GM10248 (cell line): ENCODE measurements around the gene NCL.
"Not testable (repeated sequence)": the region's sequence is repeated elsewhere in the genome, so short reads cannot be mapped to it uniquely, and the experiment has no call there.

Source experiments
- CTCF ChIA-PET: fragments of 300-600 bp; sonication (Branson Sonifier 250); formaldehyde crosslinking; extraction: SDS; loops from one replicate; lab custom pipeline; 2021; ENCODE audit warnings: antibody characterized with exemption; lab: Yijun Ruan, JAX
- POLR2A ChIA-PET: fragments of 350-650 bp; sonication (Branson Sonifier 250); formaldehyde crosslinking; extraction: SDS; loops from one replicate; lab custom pipeline; 2020; ENCODE audit warnings: antibody characterized with exemption; lab: Yijun Ruan, JAX
- DNase-seq: peaks from one replicate; pipeline ENCODE4 v3.0.0; 2012; ENCODE audit errors: extremely low spot score
- CTCF ChIP-seq: IDR thresholded peaks from 2 replicates; pipeline ENCODE4 v1.5.1; 2012; ENCODE audit warnings: mild to moderate bottlenecking, low read depth; ENCODE audit errors: extremely low read depth, missing control alignments, control extremely low read depth

The NCL gene

GRCh38 chr2:231462729-231463465 is 1.4 kb downstream of the NCL start:
- no peak for DNase-seq
- ChIA-PET POLR2A (interaction anchor here (0.5 to 5.8 kb wide), 3 partner anchors 10 to 142 kb away, joined by 3 to 120 read pairs (median 3); no protein-coding TSS in a partner anchor), CTCF (interaction anchor here (0.7 to 2.3 kb wide), 8 partner anchors 10 to 359 kb away, joined by 3 to 23 read pairs (median 3); no protein-coding TSS in a partner anchor)
- TF ChIP-seq CTCF: no peak

DNA sequence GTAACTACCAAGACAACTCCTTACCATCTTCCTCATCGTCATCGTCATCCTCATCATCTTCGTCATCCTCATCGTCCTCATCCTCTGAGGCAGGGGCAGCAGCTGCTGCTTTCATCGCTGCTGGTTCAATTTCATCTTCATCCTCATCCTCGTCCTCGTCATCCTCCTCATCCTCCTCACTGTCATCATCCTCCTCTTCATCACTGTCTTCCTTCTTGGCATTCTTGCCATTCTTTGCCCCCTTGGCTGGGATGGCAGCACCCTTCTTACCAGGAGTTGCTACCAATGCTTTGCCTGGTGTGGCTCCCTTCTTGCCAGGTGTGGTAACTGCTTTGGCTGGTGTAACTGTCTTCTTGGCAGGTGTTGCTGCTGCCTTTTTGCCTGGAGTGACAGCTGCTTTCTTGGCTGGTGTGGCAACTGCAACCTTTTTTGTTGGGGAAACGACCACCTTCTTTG is 2.7 kb downstream of the NCL start:
- TF ChIP-seq CTCF: no peak
- ChIA-PET POLR2A (interaction anchor here (0.6 to 5.8 kb wide), 2 partner anchors 9 to 21 kb away, joined by 3 to 120 read pairs; no protein-coding TSS in a partner anchor), CTCF (interaction anchor here (1.0 to 1.7 kb wide), 3 partner anchors 9 to 357 kb away, joined by 3 to 7 read pairs (median 3); no protein-coding TSS in a partner anchor)
- no peak for DNase-seq

GRCh38 chr2:231460841-231461240 is 3.4 kb downstream of the NCL start:
- ChIA-PET CTCF (interaction anchor here (0.8 to 1.0 kb wide), 3 partner anchors 8 to 21 kb away, joined by 3 read pairs; no protein-coding TSS in a partner anchor), POLR2A (interaction anchor here (0.6 to 5.8 kb wide), 2 partner anchors 8 to 22 kb away, joined by 3 to 120 read pairs; no protein-coding TSS in a partner anchor)
- DNase-seq: not testable (repeated sequence)

DNA sequence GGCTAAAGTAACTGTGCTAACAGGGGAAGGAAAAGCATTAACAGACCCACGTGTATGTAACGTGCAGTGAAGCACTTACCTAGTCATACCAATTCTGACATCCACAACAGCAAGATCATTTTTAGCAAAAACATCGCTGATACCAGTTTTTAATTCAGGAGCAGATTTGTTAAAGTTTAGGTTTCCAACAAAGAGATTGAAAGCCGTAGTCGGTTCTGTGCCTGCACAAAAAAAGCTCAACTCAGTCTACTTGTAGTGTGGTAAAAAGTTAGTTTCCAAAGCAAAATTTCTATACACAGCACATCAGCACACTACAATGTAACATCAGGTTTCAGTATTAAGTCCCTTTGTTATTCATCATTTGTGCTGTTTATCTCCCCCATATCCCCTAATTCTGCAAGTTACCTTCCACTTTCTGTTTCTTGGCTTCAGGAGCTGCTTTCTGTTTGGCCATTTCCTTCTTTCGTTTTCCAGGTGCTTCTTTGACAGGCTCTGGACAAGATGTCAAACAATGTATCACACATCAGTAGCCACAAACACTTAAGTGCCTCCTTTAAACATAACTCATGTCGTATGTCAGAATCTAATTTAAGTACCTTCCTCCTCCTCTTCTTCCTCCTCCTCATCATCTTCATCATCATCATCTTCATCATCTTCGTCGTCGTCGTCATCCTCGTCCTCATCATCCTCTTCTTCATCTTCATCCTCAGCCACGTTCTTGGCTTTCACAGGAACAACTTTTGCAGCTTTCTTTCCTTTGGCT is 4.0 kb downstream of the NCL start:
- POLR2A ChIA-PET: interaction anchor here (5.8 kb wide), 1 partner anchor 8 kb away, joined by 120 read pairs; no protein-coding TSS in a partner anchor
- TF ChIP-seq CTCF: no peak
- CTCF ChIA-PET: interaction anchor here (0.8 to 1.0 kb wide), 2 partner anchors 9 to 22 kb away, joined by 3 read pairs; no protein-coding TSS in a partner anchor
- no peak for DNase-seq

DNA sequence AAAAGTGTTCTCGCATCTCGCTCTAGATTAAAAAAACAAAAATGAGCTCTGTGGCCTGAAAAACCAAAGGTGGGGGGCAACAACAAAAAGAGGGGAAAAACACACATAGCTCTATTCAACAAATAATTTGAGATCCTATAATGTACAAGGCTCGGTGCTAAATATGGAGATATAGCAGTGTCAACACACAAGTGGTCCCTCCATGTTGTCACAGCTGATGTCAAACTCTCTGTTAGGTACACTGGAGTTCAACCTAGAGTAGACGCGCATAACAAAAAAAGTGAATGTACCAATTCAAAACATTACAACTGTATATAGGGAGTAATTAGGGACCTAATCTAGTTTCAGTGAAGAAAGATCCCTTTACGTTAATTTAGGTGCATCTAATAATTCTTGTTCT is 5.9 kb downstream of the NCL start:
- no peak for TF ChIP-seq CTCF
- DNase-seq: no peak
- ChIA-PET POLR2A (interaction anchor here (0.8 to 1.3 kb wide), 5 partner anchors 8 to 96 kb away, joined by 3 to 6 read pairs (median 3); no protein-coding TSS in a partner anchor), CTCF (interaction anchor here (1.6 to 1.9 kb wide), 2 partner anchors 32 to 47 kb away, joined by 4 to 5 read pairs; no protein-coding TSS in a partner anchor)

- TF ChIP-seq CTCF: no peak
- CTCF ChIA-PET: interaction anchor here (1.6 to 1.9 kb wide), 2 partner anchors 33 to 45 kb away, joined by 4 to 5 read pairs; no protein-coding TSS in a partner anchor
- POLR2A ChIA-PET: interaction anchor here (0.6 kb wide), 1 partner anchor 28 kb away, joined by 4 read pairs; no protein-coding TSS in a partner anchor
- no peak for DNase-seq
Measured at GRCh38 chr2:231457101-231457500, 7.2 kb downstream of the NCL start.
